Caco-2 (cell line): ENCODE results near the gene FARP1. TPM values are rescaled to one million over a fixed set of nuclear protein-coding genes. Genes with fewer than 3 reads are reported as not detected.

ENCODE experiments used
- BruUV-seq: library from RNA; stranded (reverse); fragments of 400-500 nt; replicated peaks from 2 replicates; lab custom pipeline; 2021; lab: Mats Ljungman, UMichigan
- CTCF ChIA-PET: fragments of 300-600 bp; sonication (Branson Sonifier 250); formaldehyde crosslinking; loops from one replicate; lab custom pipeline; 2022; ENCODE audit warnings: antibody characterized with exemption; lab: Charles Lee
- POLR2A ChIA-PET: fragments of 300-600 bp; sonication (Branson Sonifier 250); formaldehyde crosslinking; loops from one replicate; lab custom pipeline; 2022; ENCODE audit warnings: antibody characterized with exemption; lab: Charles Lee
- DNase-seq, 2 experiments: peaks; one replicate each; pipeline versions ENCODE4 v3.0.0 to v3.0.0-alpha.2; 2020 to 2022
- H3K27me3 ChIP-seq: replicated peaks from 2 replicates; pipeline ENCODE4 v1.6.0; 2011; ENCODE audit warnings: low read length; ENCODE audit not compliant: control insufficient read depth, insufficient read depth
- H3K36me3 ChIP-seq: 2 replicates; pipeline ENCODE4 v1.5.1; 2011; ENCODE audit warnings: low read length; ENCODE audit not compliant: control insufficient read depth, insufficient read depth
- H3K4me1 ChIP-seq: fragments of 250-450 bp; sonication (Bioruptor Pico); 2 replicates; pipeline ENCODE4 v1.5.1; 2020; ENCODE audit warnings: mild to moderate bottlenecking
- H3K4me3 ChIP-seq: 2 replicates; pipeline ENCODE4 v1.5.1; 2011; ENCODE audit warnings: low read depth, mild to moderate bottlenecking, control low read depth, low read length
- H3K9me3 ChIP-seq: fragments of 250-450 bp; sonication (Bioruptor Pico); 2 replicates; pipeline ENCODE4 v1.5.1; 2020; ENCODE audit warnings: mild to moderate bottlenecking, moderate library complexity
- H3K27ac Mint-ChIP-seq: one replicate; pipeline ENCODE4 v1.8.0; 2022; ENCODE audit warnings: mixed read lengths; ENCODE audit not compliant: unreplicated experiment
- H3K27me3 Mint-ChIP-seq: one replicate; pipeline ENCODE4 v1.8.0; 2022; ENCODE audit warnings: mixed read lengths; ENCODE audit not compliant: insufficient read depth, unreplicated experiment
- H3K36me3 Mint-ChIP-seq: one replicate; pipeline ENCODE4 v1.8.0; 2022; ENCODE audit warnings: mild to moderate bottlenecking, mixed read lengths; ENCODE audit not compliant: insufficient read depth, unreplicated experiment
- H3K4me1 Mint-ChIP-seq: one replicate; pipeline ENCODE4 v1.8.0; 2022; ENCODE audit warnings: low read depth, mixed read lengths; ENCODE audit not compliant: unreplicated experiment
- H3K4me3 Mint-ChIP-seq: one replicate; pipeline ENCODE4 v1.8.0; 2022; ENCODE audit warnings: mild to moderate bottlenecking, moderate library complexity, mixed read lengths; ENCODE audit not compliant: unreplicated experiment
- H3K9me3 Mint-ChIP-seq: one replicate; pipeline ENCODE4 v1.8.0; 2022; ENCODE audit warnings: mixed read lengths; ENCODE audit not compliant: unreplicated experiment
- intact Hi-C: fragments of 100-400 bp; cut with micrococcal nuclease; formaldehyde crosslinking; loops from one replicate; pipeline ENCODE4 v1.10.0; 2022; ENCODE audit not compliant: unreplicated experiment
- total RNA-seq: library from RNA; stranded (reverse); gene quantifications from 2 replicates; pipeline ENCODE4 v1.2.3, GENCODE V29; 2022
- TF ChIP-seq, protein P1 (sequence below), 2 experiments: fragments of 200-600 bp in 1 of 2; IDR thresholded peaks; 1 replicate in 1 of 2; 2 replicates in 1 of 2; pipeline versions ENCODE4 v1.5.1 to v1.8.0; 2011 to 2022; ENCODE audit warnings: antibody characterized with exemption in 1 of 2, control low read depth in 1 of 2, inconsistent platforms in 1 of 2, low read depth in 1 of 2, low read length in 1 of 2, mild to moderate bottlenecking in 1 of 2, moderate library complexity in 1 of 2; ENCODE audit not compliant: insufficient read depth in 1 of 2, severe bottlenecking in 1 of 2, unreplicated experiment in 1 of 2

FARP1 gene
- total RNA-seq, 1 experiment from 2014 or later = 189 TPM

DNA sequence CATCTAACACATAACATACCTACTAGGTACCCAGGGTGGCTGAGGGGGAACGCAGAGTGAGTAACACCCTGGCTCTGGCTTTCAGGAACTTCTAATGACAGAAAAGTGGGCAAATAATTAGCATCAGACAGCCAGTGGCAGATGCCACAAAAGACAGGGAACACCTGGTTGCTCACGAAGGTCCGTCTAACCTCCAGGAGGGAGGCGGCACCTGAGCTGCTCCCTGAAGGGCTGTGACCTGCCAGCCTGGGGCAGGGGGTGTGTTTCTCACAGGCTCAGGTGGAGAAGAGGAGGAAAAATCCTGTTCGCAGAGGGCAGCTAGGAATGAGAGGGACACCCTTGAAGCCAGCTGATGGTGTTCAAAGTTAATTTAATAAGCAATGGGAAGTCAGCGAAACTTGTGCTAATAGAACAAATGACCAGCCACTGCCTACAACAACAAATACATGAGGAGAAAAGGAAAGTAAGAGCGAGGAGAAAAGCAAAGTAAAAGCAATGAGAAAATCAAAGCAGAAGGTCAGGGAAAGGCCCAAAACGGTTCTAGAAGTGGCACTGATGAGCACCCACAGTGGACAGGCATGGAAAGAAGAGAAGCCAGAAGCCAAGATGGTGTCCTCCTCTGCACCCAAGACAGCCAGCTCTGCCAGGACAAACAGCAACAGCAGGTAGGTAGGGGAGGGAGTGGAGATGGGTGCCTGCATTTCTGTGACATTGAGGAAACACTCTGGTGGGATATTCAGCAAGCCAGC is 346.7 kb downstream of the FARP1 start:
- no peak for DNase-seq
- H3K4me1 Mint-ChIP-seq = peaks cover 49% of the 10 kb centered on the region
- ChIA-PET POLR2A (no interaction called here), CTCF (no interaction called here)
- TF ChIP-seq, protein P1, sequence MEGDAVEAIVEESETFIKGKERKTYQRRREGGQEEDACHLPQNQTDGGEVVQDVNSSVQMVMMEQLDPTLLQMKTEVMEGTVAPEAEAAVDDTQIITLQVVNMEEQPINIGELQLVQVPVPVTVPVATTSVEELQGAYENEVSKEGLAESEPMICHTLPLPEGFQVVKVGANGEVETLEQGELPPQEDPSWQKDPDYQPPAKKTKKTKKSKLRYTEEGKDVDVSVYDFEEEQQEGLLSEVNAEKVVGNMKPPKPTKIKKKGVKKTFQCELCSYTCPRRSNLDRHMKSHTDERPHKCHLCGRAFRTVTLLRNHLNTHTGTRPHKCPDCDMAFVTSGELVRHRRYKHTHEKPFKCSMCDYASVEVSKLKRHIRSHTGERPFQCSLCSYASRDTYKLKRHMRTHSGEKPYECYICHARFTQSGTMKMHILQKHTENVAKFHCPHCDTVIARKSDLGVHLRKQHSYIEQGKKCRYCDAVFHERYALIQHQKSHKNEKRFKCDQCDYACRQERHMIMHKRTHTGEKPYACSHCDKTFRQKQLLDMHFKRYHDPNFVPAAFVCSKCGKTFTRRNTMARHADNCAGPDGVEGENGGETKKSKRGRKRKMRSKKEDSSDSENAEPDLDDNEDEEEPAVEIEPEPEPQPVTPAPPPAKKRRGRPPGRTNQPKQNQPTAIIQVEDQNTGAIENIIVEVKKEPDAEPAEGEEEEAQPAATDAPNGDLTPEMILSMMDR (IDR thresholded peaks at IDR 0.05; ENCODE audit: insufficient read depth in 1 of 2, low read depth in 1 of 2, low read length in 1 of 2, severe bottlenecking in 1 of 2, unreplicated experiment in 1 of 2) = no peak
- H3K27me3 Mint-ChIP-seq = no peaks in the 10 kb centered on the region
- no peak overlapping the region for H3K4me3 ChIP-seq
- H3K9me3 ChIP-seq = no peaks in the 10 kb centered on the region
- intact Hi-C loops = loop anchor here (5.0 kb wide), 1 partner anchor 53 kb away; no protein-coding TSS in a partner anchor
- no TSS peak for BruUV-seq
- H3K27ac Mint-ChIP-seq = no peak overlapping the region
- H3K4me1 ChIP-seq = peaks cover 39% of the 10 kb centered on the region
- no peaks in the 10 kb centered on the region for H3K36me3 ChIP-seq
- peaks cover 75% of the 10 kb centered on the region for H3K36me3 Mint-ChIP-seq
- H3K27me3 ChIP-seq = no peaks in the 10 kb centered on the region
- H3K4me3 Mint-ChIP-seq = no peak overlapping the region
- no peaks in the 10 kb centered on the region for H3K9me3 Mint-ChIP-seq

DNA sequence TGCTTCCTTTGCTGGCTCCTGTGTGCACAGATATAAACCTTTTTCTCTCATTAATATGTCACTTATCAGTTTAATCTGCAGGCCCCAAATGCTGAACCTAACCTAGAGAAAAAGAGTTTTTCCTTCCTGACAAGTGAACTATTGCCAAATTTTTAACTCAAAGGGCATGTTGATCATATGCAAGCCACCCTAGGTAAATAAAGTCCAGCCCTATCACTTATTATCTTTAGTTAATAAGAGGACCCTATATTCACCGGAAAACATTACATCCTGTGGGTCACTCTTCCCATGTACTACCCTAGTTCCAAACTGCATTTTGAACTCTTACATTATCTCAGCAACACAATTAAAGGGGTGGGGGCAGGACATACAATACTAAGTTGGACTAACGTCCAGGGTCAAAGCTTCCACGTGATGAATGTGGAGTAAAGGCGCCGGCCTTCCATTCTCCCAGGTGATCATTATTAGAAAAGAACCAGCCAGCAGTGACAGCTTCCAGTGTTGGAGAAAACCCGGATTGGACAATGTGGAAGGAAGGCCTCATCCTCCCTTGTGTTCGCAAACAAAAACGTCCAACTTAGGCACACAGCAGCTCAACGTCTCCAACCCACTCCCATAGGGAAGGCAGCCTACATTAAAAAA is 347.4 kb downstream of the FARP1 start:
- TF ChIP-seq, protein P1 (IDR thresholded peaks at IDR 0.05; ENCODE audit: insufficient read depth in 1 of 2, low read depth in 1 of 2, low read length in 1 of 2, severe bottlenecking in 1 of 2, unreplicated experiment in 1 of 2) = no peak
- Mint-ChIP-seq H3K36me3 (peaks cover 75% of the 10 kb centered on the region), H3K4me3 (no peak overlapping the region), H3K9me3 (no peaks in the 10 kb centered on the region), H3K27me3 (no peaks in the 10 kb centered on the region), H3K27ac (peak overlapping the region; percentile 48), H3K4me1 (peaks cover 42% of the 10 kb centered on the region)
- Histone ChIP-seq H3K9me3 (no peaks in the 10 kb centered on the region), H3K4me1 (peaks cover 32% of the 10 kb centered on the region), H3K36me3 (no peaks in the 10 kb centered on the region), H3K4me3 (no peak overlapping the region), H3K27me3 (no peaks in the 10 kb centered on the region)
- no peak for DNase-seq
- CTCF ChIA-PET = interaction anchor here (0.7 kb wide), 1 partner anchor 15 kb away, joined by 3 read pairs; no protein-coding TSS in a partner anchor
- intact Hi-C loops = no loop called here
- no TSS peak for BruUV-seq
- POLR2A ChIA-PET = no interaction called here

DNA sequence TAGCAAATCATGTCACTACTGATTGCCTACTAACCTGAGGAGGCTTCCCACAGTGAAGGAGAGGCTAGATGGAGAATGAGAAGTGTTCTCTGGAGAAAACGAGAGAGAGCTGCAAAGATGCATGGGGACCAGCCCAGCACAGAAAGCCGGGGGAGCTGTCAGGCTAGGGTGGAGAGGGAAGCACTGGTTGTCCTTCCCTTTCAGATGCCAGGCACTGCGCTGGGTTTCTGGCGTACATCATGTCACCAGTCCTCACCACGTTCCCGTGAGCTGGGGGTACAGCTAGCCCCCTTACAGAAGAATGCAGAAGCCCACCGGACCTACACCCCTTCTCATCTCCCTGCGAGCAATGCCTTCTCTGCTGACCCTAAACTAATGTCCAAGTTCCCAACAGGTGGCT is 348.0 kb downstream of the FARP1 start:
- Mint-ChIP-seq H3K27ac (peak overlapping the region; percentile 48), H3K4me3 (no peak overlapping the region), H3K27me3 (no peaks in the 10 kb centered on the region), H3K9me3 (no peaks in the 10 kb centered on the region), H3K36me3 (peaks cover 73% of the 10 kb centered on the region), H3K4me1 (peaks cover 39% of the 10 kb centered on the region)
- POLR2A ChIA-PET = no interaction called here
- Histone ChIP-seq H3K4me1 (peaks cover 29% of the 10 kb centered on the region), H3K4me3 (no peak overlapping the region), H3K36me3 (no peaks in the 10 kb centered on the region), H3K9me3 (no peaks in the 10 kb centered on the region), H3K27me3 (no peaks in the 10 kb centered on the region)
- BruUV-seq = no TSS peak
- intact Hi-C loops = no loop called here
- DNase-seq = no peak
- CTCF ChIA-PET = interaction anchor here (0.7 kb wide), 1 partner anchor 15 kb away, joined by 3 read pairs; no protein-coding TSS in a partner anchor
- TF ChIP-seq, protein P1 (IDR thresholded peaks at IDR 0.05; ENCODE audit: insufficient read depth in 1 of 2, low read depth in 1 of 2, low read length in 1 of 2, severe bottlenecking in 1 of 2, unreplicated experiment in 1 of 2) = no peak
